Testis (tissue), 2 donors: ENCODE data around the gene RNF31.

ENCODE experiments used
- CTCF ChIP-seq, 3 experiments: fragments of 450-650 bp in 2 of 3; fragments of 200-600 bp in 1 of 3; sonication (generic) in 1 of 3; IDR thresholded peaks; one replicate each; pipeline ENCODE4 v1.5.1; 2016 to 2019; ENCODE audit warnings: antibody characterized with exemption in 3 of 3, mild to moderate bottlenecking in 2 of 3, moderate library complexity in 1 of 3
- POLR2A ChIP-seq: fragments of 450-650 bp; IDR thresholded peaks from one replicate; pipeline ENCODE4 v1.6.1; 2017; ENCODE audit warnings: antibody characterized with exemption, mild to moderate bottlenecking, moderate library complexity

- TF ChIP-seq CTCF (IDR thresholded peaks at IDR 0.05) (no peak), POLR2A (no peak)
Observed at GRCh38 chr14:24121210-24121609, 26.1 kb upstream of the RNF31 start.
